PC-9 (cell line): ENCODE data around the gene OR10K2.
"Not testable (repeated sequence)": the region's sequence is repeated elsewhere in the genome, so short reads cannot be mapped to it uniquely, and the experiment has no call there.

Source experiments
- EZH2 ChIP-seq: fragments of 200-600 bp; sonication (generic); IDR thresholded peaks from 2 replicates; pipeline ENCODE4 v1.8.0; 2017; ENCODE audit warnings: antibody characterized with exemption, low read depth
- TF ChIP-seq, protein P1 (sequence below): fragments of 200-600 bp; sonication (generic); conservative IDR thresholded peaks from 2 replicates; pipeline ENCODE4 v1.6.1; 2017; ENCODE audit warnings: mixed run types, antibody characterized with exemption, mild to moderate bottlenecking, moderate library complexity

- TF ChIP-seq, protein P1, sequence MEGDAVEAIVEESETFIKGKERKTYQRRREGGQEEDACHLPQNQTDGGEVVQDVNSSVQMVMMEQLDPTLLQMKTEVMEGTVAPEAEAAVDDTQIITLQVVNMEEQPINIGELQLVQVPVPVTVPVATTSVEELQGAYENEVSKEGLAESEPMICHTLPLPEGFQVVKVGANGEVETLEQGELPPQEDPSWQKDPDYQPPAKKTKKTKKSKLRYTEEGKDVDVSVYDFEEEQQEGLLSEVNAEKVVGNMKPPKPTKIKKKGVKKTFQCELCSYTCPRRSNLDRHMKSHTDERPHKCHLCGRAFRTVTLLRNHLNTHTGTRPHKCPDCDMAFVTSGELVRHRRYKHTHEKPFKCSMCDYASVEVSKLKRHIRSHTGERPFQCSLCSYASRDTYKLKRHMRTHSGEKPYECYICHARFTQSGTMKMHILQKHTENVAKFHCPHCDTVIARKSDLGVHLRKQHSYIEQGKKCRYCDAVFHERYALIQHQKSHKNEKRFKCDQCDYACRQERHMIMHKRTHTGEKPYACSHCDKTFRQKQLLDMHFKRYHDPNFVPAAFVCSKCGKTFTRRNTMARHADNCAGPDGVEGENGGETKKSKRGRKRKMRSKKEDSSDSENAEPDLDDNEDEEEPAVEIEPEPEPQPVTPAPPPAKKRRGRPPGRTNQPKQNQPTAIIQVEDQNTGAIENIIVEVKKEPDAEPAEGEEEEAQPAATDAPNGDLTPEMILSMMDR = not testable (repeated sequence)
- TF ChIP-seq EZH2 = not testable (repeated sequence)
Observed at GRCh38 chr1:158430163-158430562, 4.1 kb upstream of the OR10K2 start.
